Measurements from ENCODE around the gene TSPAN15. TPM values are rescaled to one million over a fixed set of nuclear protein-coding genes. Genes with fewer than 3 reads are reported as not detected.

Gene TSPAN15
- total and polyA plus RNA-seq, 5 experiments from 2014 or later, result 0.55 to 1.1 (median 0.80) TPM; not detected in 1

- DNase-seq (no peak), ATAC-seq (no peak)
- H3K27ac Mint-ChIP-seq, result peak overlapping the region in 1 of 10 donors; percentile 22
- H3K27me3 Mint-ChIP-seq, result peaks cover 0 to 8% (median 2%) of the 10 kb centered on the region in 5 donors
- H3K36me3 Mint-ChIP-seq, result no peaks in the 10 kb centered on the region
- POLR2A ChIA-PET, result no interaction called here
- no peak overlapping the region for H3K4me3 Mint-ChIP-seq
- peaks cover 0 to 23% (median 4%) of the 10 kb centered on the region in 4 donors for H3K4me1 Mint-ChIP-seq
- H3K9me3 Mint-ChIP-seq, result no peaks in the 10 kb centered on the region
Observed at GRCh38 chr10:69463886-69464285, 12.6 kb downstream of the TSPAN15 start.

GRCh38 chr10:69464401-69464800 is 13.1 kb downstream of the TSPAN15 start:
- Mint-ChIP-seq H3K4me1 (peaks cover 0 to 23% (median 4%) of the 10 kb centered on the region in 4 donors), H3K9me3 (no peaks in the 10 kb centered on the region), H3K27ac (no peak overlapping the region), H3K36me3 (no peaks in the 10 kb centered on the region), H3K27me3 (peaks cover 0 to 4% (median 0%) of the 10 kb centered on the region in 5 donors), H3K4me3 (no peak overlapping the region)
- ATAC-seq (no peak), DNase-seq (no peak)
- POLR2A ChIA-PET, result no interaction called here

GRCh38 chr10:69464801-69465401 is 13.6 kb downstream of the TSPAN15 start:
- POLR2A ChIA-PET, result no interaction called here
- Mint-ChIP-seq H3K27ac (peak overlapping the region in 3 of 10 donors; percentile 4 to 50 (median 15)), H3K9me3 (no peaks in the 10 kb centered on the region), H3K36me3 (no peaks in the 10 kb centered on the region), H3K27me3 (no peaks in the 10 kb centered on the region), H3K4me1 (peaks cover 0 to 23% (median 4%) of the 10 kb centered on the region in 4 donors), H3K4me3 (no peak overlapping the region)
- DNase-seq (no peak), ATAC-seq (no peak)

- no peak overlapping the region for H3K4me3 Mint-ChIP-seq
- ATAC-seq, result no peak
- POLR2A ChIA-PET, result no interaction called here
- DNase-seq, result no peak
- no peaks in the 10 kb centered on the region for H3K27me3 Mint-ChIP-seq
- peak overlapping the region in 3 of 10 donors; percentile 2 to 58 (median 50) for H3K27ac Mint-ChIP-seq
- no peaks in the 10 kb centered on the region for H3K36me3 Mint-ChIP-seq
- no peaks in the 10 kb centered on the region for H3K9me3 Mint-ChIP-seq
- H3K4me1 Mint-ChIP-seq, result peaks cover 0 to 21% (median 4%) of the 10 kb centered on the region in 4 donors
Observed at GRCh38 chr10:69465457-69466157, 14.3 kb downstream of the TSPAN15 start.

GRCh38 chr10:69466158-69466490 is 14.9 kb downstream of the TSPAN15 start:
- ATAC-seq, result no peak
- Mint-ChIP-seq H3K27me3 (no peaks in the 10 kb centered on the region), H3K4me3 (no peak overlapping the region), H3K9me3 (no peaks in the 10 kb centered on the region), H3K4me1 (peaks cover 0 to 17% (median 4%) of the 10 kb centered on the region in 4 donors), H3K27ac (peak overlapping the region in 1 of 10 donors; percentile 58), H3K36me3 (no peaks in the 10 kb centered on the region)
- no peak for DNase-seq
- POLR2A ChIA-PET, result no interaction called here

- Mint-ChIP-seq H3K27me3 (no peaks in the 10 kb centered on the region), H3K4me3 (no peak overlapping the region), H3K4me1 (peaks cover 0 to 17% (median 4%) of the 10 kb centered on the region in 4 donors), H3K27ac (no peak overlapping the region), H3K9me3 (no peaks in the 10 kb centered on the region), H3K36me3 (no peaks in the 10 kb centered on the region)
- no peak for DNase-seq
- POLR2A ChIA-PET, result no interaction called here
- ATAC-seq, result no peak
Observed at GRCh38 chr10:69466689-69467088, 15.4 kb downstream of the TSPAN15 start.

GRCh38 chr10:69467928-69468750 is 16.9 kb downstream of the TSPAN15 start:
- peaks cover 0 to 14% (median 2%) of the 10 kb centered on the region in 5 donors for H3K27me3 Mint-ChIP-seq
- POLR2A ChIA-PET, result no interaction called here
- no peak overlapping the region for H3K4me3 Mint-ChIP-seq
- no peak for DNase-seq
- H3K9me3 Mint-ChIP-seq, result no peaks in the 10 kb centered on the region
- no peak for ATAC-seq
- H3K4me1 Mint-ChIP-seq, result peaks cover 0 to 15% (median 4%) of the 10 kb centered on the region in 4 donors
- no peak overlapping the region for H3K27ac Mint-ChIP-seq
- no peaks in the 10 kb centered on the region for H3K36me3 Mint-ChIP-seq

GRCh38 chr10:69468751-69469089 is 17.5 kb downstream of the TSPAN15 start:
- no peak for DNase-seq
- H3K9me3 Mint-ChIP-seq, result no peaks in the 10 kb centered on the region
- no peak for ATAC-seq
- H3K4me3 Mint-ChIP-seq, result no peak overlapping the region
- no peaks in the 10 kb centered on the region for H3K36me3 Mint-ChIP-seq
- no peak overlapping the region for H3K27ac Mint-ChIP-seq
- POLR2A ChIA-PET, result no interaction called here
- H3K4me1 Mint-ChIP-seq, result peaks cover 0 to 14% (median 4%) of the 10 kb centered on the region in 4 donors
- peaks cover 2 to 19% (median 4%) of the 10 kb centered on the region in 5 donors for H3K27me3 Mint-ChIP-seq

GRCh38 chr10:69469976-69470375 is 18.7 kb downstream of the TSPAN15 start:
- Mint-ChIP-seq H3K9me3 (no peaks in the 10 kb centered on the region), H3K27me3 (peaks cover 2 to 30% (median 6%) of the 10 kb centered on the region in 5 donors), H3K36me3 (no peaks in the 10 kb centered on the region), H3K4me1 (peaks cover 0 to 11% (median 4%) of the 10 kb centered on the region in 4 donors), H3K27ac (peak overlapping the region in 1 of 10 donors; percentile 10), H3K4me3 (no peak overlapping the region)
- DNase-seq (no peak), ATAC-seq (no peak)
- POLR2A ChIA-PET, result no interaction called here

GRCh38 chr10:69470463-69471384 is 19.5 kb downstream of the TSPAN15 start:
- POLR2A ChIA-PET, result no interaction called here
- Mint-ChIP-seq H3K27me3 (peaks cover 2 to 36% (median 6%) of the 10 kb centered on the region in 5 donors), H3K9me3 (no peaks in the 10 kb centered on the region), H3K4me1 (peaks cover 0 to 3% (median 0%) of the 10 kb centered on the region in 4 donors), H3K4me3 (no peak overlapping the region), H3K36me3 (no peaks in the 10 kb centered on the region), H3K27ac (peak overlapping the region in 1 of 10 donors; percentile 10)
- ATAC-seq (no peak), DNase-seq (no peak)

- no peak for DNase-seq
- H3K27me3 Mint-ChIP-seq, result peaks cover 2 to 36% (median 6%) of the 10 kb centered on the region in 5 donors
- H3K36me3 Mint-ChIP-seq, result no peaks in the 10 kb centered on the region
- no peak overlapping the region for H3K4me3 Mint-ChIP-seq
- POLR2A ChIA-PET, result no interaction called here
- no peaks in the 10 kb centered on the region for H3K9me3 Mint-ChIP-seq
- ATAC-seq, result no peak
- H3K27ac Mint-ChIP-seq, result peak overlapping the region in 1 of 10 donors; percentile 67
- peaks cover 0 to 1% (median 0%) of the 10 kb centered on the region in 4 donors for H3K4me1 Mint-ChIP-seq
Observed at GRCh38 chr10:69472142-69472541, 20.9 kb downstream of the TSPAN15 start.

- POLR2A ChIA-PET, result no interaction called here
- Mint-ChIP-seq H3K27me3 (peaks cover 2 to 36% (median 6%) of the 10 kb centered on the region in 5 donors), H3K27ac (no peak overlapping the region), H3K36me3 (no peaks in the 10 kb centered on the region), H3K9me3 (no peaks in the 10 kb centered on the region), H3K4me1 (peaks cover 0 to 1% (median 0%) of the 10 kb centered on the region in 4 donors), H3K4me3 (no peak overlapping the region)
- DNase-seq (no peak), ATAC-seq (no peak)
Observed at GRCh38 chr10:69472544-69472943, 21.3 kb downstream of the TSPAN15 start.

Data from naive thymus-derived CD8-positive, alpha-beta T cell (primary cell).